HEK293T (cell line): ENCODE measurements around the gene NPC1.

Source experiments
- ARNT ChIP-seq: fragments of 450-650 bp; IDR thresholded peaks from 2 replicates; pipeline ENCODE4 v1.6.1; 2017; ENCODE audit warnings: mild to moderate bottlenecking
- FOXA1 ChIP-seq: fragments of 450-650 bp; IDR thresholded peaks from 2 replicates; pipeline ENCODE4 v1.6.1; 2016; ENCODE audit warnings: mild to moderate bottlenecking
- FOXM1 ChIP-seq: fragments of 450-650 bp; IDR thresholded peaks from 2 replicates; pipeline ENCODE4 v1.6.1; 2017; ENCODE audit warnings: mild to moderate bottlenecking, borderline replicate concordance
- HDGF ChIP-seq: fragments of 450-650 bp; IDR thresholded peaks from 2 replicates; pipeline ENCODE4 v1.6.1; 2017; ENCODE audit warnings: antibody characterized with exemption, borderline replicate concordance

DNA sequence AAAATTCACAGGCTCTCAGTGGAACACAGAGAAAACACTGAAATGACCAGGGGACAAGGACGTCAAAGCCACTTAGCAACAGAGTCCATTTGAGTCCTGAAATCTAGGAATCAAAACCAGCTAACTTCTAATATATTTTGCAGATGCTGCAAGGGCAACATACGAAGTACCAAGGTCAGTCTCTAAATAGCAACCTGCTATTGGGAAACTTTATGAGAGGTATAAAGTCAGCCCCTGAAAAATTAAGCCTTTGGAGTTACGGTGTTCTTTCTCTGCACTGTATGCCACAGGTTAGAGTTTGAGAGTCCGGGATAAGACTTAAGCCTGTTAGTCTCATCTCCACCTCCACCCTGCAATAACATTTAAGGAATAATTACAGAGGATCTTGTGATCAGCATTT, 13.3 kb downstream of the NPC1 start:
- TF ChIP-seq ARNT = no peak
- TF ChIP-seq HDGF = no peak
- TF ChIP-seq FOXM1 = no peak
- TF ChIP-seq FOXA1 = no peak
